Stimulated activated CD8-positive, alpha-beta memory T cell treated with anti-CD3 and anti-CD28 coated beads, Interleukin-12 subunit alpha, Interleukin-12 subunit beta, amount 100 ng/mL, for 24 hours (primary cell): ENCODE data around the gene PKLR.

Experiments used
- DNase-seq: peaks from one replicate; pipeline ENCODE4 v3.0.0-alpha.2; 2020; ENCODE audit errors: extremely low read depth

PKLR gene

DNA sequence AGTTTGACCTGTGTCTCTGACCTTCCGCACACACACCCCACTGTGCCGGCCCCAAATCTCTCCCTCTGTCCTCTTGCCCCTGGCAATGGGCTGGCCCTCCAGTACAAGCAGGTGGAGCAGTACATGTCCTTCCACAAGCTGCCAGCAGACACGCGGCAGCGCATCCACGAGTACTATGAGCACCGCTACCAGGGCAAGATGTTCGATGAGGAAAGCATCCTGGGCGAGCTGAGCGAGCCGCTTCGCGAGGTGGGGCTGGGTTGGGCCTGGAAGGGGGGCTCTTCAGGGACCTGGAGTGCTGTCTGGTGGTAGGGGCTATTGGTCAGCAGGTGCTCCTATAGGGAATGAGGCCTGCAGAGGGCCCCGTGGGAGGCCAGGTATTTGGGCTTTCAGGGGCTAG is 16.2 kb downstream of the PKLR start:
- no peak for DNase-seq

- no peak for DNase-seq
Measured at GRCh38 chr1:155284476-155284875, 16.8 kb downstream of the PKLR start.

GRCh38 chr1:155282488-155283091 is 18.6 kb downstream of the PKLR start:
- DNase-seq = no peak

DNA sequence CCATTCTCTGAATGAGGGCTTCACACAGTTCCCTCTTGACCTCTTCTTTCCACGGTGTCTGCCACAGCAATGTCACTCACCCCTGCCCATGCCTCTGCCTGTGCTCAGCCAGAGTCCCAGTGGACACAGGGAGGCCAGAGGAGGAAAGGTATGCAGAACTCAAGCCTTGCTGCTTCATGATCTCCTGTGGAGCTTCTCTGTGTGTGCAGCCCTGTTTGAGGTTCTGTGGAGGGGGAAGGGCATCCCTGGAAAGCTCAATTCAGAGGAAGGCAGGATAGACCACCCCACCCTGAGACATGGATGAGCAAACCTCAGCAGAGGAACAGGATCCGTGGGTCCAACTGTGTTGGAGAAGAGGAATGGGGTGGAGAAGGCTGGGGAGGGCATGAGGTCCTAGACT is 22.0 kb downstream of the PKLR start:
- DNase-seq = no peak

DNA sequence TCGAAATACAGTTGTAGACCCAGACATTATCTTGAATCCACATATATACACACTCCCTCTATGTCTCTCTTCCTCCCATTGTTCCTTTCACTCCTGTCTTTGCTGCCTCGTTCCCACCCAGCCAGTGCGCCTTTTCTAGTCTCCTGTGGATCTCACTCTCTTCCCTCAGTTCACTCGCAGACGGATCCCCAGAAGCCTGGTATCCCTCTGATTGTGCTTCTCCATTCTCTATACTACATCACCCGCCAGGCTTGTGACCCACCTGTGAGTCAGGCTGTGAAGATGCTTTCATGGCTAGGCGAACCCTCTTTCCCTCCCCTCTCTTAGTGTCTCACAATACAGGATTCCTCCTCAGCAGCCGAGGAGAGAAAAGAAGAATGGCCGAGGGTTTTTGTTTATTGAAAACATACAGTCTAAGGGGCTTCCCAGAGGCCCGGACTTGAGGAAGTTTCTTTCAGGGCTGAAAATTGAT is 22.5 kb downstream of the PKLR start:
- DNase-seq = no peak

DNA sequence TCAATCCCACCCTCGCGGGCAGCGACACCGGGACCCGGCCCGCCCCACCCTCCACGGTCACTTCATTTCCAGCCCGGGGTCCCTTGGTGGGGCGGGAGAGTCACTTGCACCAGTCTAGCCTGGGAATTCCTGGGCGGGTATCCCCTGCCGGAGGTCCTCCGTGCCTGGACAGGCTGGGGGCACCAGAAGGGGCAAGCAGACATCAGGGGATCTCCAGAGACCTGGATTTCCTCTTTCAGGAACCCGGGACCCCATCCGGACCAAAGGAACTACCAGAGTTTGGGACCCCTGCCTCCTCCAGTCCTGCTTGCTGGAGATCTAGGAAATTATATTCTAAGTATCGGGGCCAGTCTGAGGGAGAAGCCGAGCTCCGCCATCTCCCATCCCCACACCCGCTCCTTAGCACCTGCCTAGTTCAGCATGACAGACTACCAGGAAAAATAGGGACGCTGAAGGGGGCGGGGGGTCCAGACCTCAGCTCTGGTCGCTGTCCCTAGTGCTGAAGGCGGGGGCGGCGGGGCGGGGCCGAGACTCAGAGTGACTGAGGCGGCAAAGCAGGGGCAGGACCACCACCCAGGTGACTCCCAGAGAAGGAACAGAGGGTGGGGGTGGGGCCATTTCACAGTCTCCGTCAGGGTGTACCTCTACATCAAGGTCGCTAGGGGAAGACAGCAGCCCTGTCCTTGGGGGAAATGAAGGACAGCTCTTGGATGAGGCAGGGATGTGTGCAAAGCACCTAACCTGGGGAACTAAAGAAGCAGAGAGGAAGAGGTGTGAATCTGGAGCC is 23.1 kb downstream of the PKLR start:
- DNase-seq = peak; percentile 36

DNA sequence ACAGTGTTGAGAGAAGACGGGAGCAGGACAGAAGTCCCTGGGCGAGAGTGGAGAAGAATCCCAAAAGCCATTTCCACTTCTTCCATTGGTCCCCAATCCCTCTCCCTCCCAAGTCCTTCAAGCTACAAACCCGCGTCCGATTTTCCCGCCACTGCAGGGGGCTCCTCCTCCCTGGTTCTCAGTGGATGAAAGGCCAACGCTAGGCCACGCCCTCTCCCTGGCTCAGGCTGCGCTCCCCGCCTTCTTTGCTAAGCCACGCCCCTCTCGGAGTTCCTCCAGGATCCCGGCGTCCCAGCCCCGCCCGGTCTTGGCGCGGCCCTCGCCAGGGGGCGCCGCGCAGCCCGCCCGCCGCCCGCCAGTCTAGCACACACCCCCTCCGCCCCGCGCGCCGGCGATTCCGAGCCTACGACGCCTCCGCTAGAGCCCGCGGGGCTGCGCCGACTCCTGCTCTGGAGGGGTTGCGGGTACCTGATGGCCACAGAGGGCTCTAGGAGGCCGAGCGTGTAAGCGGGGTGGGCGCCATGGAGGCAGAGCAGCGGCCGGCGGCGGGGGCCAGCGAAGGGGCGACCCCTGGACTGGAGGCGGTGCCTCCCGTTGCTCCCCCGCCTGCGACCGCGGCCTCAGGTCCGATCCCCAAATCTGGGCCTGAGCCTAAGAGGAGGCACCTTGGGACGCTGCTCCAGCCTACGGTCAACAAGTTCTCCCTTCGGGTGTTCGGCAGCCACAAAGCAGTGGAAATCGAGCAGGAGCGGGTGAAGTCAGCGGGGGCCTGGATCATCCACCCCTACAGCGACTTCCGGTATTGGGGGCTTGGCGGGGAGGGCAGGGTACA is 24.0 kb downstream of the PKLR start, which contains the start of gene HCN3:
TSS of gene HCN3 (plus strand) at position 394 of the 832 bp plus-strand sequence. CDS start at position 522, 128 bp downstream.
- DNase-seq = peak; percentile 88

DNA sequence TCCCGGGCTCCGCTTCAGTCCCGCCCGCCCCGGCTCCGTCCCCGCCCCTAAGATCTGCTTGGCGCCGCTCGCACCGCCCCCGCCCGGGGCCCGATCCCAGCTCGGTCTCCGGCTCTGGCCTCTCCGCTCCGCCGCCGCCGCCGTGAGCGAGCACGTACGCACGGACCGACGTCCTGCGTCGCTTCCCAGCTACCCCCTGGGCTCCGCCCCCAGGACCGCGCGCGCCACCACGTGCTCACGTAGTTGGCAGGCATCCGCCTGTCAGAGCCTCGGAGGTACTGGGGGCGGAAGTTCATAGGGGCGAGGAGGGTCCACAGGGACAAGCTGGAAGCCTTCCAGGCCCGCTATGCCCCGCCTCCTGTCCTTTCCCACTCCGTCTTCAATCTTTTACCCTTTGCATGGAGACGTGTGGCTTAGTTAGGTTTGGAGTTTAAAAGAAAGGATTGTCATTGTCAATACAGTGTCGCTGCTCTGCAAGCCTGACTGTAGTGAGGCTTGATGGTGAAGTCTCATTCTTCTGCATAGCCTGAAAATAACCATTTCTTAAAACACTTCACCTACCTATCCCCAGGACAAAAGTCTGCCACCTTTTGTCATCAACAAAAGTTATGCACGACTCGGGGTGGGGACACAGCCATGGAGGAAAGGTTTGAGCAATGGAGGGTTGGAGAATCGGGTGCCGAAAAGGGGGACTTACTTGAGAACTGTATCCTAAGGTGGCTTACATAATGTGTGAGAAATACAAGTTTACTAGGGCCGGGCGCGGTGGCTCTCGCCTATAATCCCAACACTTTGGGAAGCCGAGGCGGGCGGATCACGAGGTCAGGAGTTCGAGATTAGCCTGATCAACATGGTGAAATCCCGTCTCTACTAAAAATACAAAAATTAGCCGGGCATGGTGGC is 27.6 kb downstream of the PKLR start, which contains the start of gene CLK2:
TSS of gene CLK2 (minus strand) at position 162 of the 903 bp plus-strand sequence. CDS start 2,527 bp downstream, outside the sequence.
- peak; percentile 97 for DNase-seq

DNA sequence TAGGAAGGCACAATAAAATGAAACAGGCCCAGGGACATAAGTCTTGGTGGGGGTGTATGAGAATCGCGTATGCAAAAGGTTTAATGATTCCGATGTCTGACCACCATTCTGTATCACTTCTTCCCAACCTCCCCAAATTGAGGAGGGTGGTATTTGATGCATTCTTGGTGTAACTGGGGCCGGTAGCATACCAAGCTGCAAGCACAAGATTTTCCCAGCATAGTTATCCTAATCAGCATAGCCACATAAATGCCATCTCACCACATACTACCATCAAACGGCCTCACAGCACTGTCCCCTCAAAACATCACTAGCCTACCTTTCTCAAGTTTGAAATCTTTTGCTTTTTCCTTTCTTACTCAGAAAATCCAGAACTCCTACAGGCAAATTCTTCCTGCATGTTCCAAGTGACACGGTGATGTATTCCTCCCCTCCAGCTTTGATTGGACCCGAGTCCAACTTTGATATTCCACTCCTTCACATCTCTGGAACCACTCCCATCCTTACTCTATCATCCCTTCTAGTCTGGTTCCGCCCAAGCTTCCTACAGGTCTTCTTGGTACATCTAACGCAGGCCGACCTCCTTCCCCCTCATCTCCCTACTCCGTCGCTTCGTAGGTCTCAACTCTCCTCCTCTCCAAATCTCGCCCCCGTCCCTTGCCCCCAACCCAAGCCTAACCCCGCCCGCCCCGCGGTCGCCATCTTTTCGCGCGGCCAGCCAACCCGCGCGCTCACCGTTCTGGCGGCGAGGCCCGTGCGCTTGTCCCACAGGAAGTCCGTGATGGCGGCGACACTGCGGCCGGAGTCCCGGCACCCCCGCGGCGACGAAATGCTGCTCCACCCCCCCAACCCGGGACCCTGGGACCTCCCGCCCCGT is 28.5 kb downstream of the PKLR start:
- no peak for DNase-seq

GRCh38 chr1:155269381-155269780 is 31.9 kb downstream of the PKLR start:
- DNase-seq = no peak

GRCh38 chr1:155268630-155269029 is 32.6 kb downstream of the PKLR start:
- no peak for DNase-seq

- no peak for DNase-seq
Measured at GRCh38 chr1:155267373-155267772, 33.9 kb downstream of the PKLR start.

DNA sequence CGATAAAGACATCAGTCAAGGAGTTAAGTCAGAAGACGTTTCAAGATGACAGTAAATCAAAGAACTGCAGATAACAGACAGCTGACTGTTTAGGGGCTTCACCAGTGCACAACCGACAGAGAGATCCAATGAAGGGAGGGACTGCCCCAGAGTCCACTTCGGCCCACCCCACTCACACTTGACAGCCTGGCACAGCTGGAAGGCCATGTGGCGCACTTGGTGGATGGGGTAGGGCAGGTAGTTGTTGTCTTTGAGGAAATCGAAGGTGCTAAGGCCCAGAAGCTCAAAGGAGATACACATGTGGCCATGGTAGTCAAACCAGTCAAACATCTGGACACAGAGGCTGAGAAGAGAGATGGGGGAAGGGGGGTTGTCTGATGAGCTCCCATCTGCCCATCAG is 34.7 kb downstream of the PKLR start:
- no peak for DNase-seq

- DNase-seq = no peak
Measured at GRCh38 chr1:155263067-155263466, 38.2 kb downstream of the PKLR start.

GRCh38 chr1:155261852-155262673 is 39.2 kb downstream of the PKLR start, which contains the start of gene SCAMP3:
SCAMP3 (minus strand) TSS chr1:155262360; CDS start chr1:155262151, 209 bp downstream.
- DNase-seq = peak; percentile 76

- DNase-seq = no peak
Measured at GRCh38 chr1:155261493-155261851, 39.8 kb downstream of the PKLR start.

DNA sequence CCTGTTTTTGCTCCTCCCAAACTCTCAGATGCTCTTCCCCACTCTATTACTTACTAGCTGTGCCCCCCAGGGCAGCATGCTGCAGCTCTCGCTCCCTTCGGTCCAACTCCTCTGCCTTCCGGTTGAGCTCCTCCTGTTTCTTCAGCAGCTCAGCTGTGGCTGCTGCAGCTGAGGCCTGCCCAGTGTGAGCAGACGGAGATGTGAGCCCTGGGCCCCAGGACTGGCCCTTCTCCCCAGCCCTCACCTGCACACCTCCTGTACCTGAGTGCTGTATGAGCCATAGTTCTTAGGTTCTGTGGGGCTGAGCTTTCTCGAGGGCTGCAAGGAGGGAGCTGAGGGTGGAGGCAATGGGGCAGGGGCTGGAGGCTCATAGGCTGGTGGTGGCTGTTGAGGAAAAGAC is 41.0 kb downstream of the PKLR start:
- no peak for DNase-seq

DNA sequence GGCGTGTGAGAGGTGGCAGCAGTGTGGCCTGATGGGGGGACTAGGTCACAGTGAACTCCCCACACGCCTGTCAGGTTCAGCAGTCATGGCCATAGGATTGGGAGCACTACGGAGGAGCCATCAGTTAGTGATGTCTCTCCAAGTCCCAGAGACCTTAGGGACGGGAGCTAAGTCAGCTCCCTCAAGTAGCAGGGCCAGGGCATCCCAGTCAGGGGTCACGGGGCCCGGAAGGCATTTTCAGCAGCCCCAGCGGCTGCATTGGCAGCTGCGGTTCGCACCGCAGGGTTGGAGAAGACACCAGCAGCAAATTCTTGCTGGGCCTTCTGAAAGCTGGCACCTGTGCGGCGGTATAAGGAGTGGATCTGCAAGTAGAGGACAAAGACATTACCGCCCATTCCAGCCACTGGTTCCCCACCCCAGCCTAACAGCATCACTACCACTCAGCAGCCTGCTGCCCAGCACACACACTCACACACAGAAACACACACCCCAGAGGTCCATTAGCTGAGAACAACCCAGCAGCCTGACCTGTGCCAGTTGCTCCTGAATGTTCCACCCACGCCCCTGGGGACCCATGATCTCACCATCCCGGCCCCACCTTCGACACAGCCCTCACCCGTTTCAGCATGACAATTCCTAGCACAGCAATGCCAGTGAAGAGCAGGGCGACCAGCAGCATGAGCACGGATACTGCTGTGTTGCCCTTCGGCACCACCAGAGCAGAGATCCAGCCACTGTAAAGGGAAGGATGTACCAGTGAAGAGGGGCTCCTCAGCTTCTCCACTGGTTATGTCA is 45.0 kb downstream of the PKLR start:
- no peak for DNase-seq
